Vagina (tissue), 2 donors: ENCODE measurements around the gene CD300H. TPM values are rescaled to one million over a fixed set of nuclear protein-coding genes. Genes with fewer than 3 reads are reported as not detected.

Experiments
- DNase-seq, 2 donors: peaks; one replicate each; pipeline ENCODE4 v3.0.0-alpha.2; 2017; ENCODE audit errors: extremely low spot score in 2 of 2
- H3K27ac ChIP-seq: fragments of 200-600 bp; sonication (generic); one replicate; pipeline ENCODE4 v1.5.1; 2019
- H3K27me3 ChIP-seq: fragments of 200-600 bp; sonication (generic); one replicate; pipeline ENCODE4 v1.5.1; 2019
- H3K36me3 ChIP-seq, 2 donors: fragments of 200-600 bp; sonication (generic); one replicate each; pipeline ENCODE4 v1.5.1; 2017 to 2019
- H3K4me1 ChIP-seq: fragments of 200-600 bp; sonication (generic); one replicate; pipeline ENCODE4 v1.5.1; 2019
- H3K4me3 ChIP-seq, 2 donors: fragments of 200-600 bp; sonication (generic); 1 replicate in 1 of 2; 2 replicates in 1 of 2; pipeline ENCODE4 v1.5.1; 2016 to 2019
- H3K9me3 ChIP-seq: fragments of 200-600 bp; sonication (generic); one replicate; pipeline ENCODE4 v1.5.1; 2019
- POLR2A ChIP-seq, 2 donors: fragments of 450-650 bp; IDR thresholded peaks; one replicate each; pipeline ENCODE4 v1.6.1; 2017; ENCODE audit warnings: antibody characterized with exemption in 2 of 2, mild to moderate bottlenecking in 2 of 2, moderate library complexity in 2 of 2
- POLR2AphosphoS5 ChIP-seq, 2 donors: sonication (generic); formaldehyde crosslinking; IDR thresholded peaks; one replicate each; pipeline ENCODE4 v1.9.0; 2017; ENCODE audit warnings: antibody characterized with exemption in 2 of 2, mild to moderate bottlenecking in 2 of 2, low read depth in 1 of 2; ENCODE audit not compliant: insufficient read depth in 1 of 2
- intact Hi-C: fragments of 100-400 bp; cut with DNase I; formaldehyde crosslinking; loops from one replicate; pipeline ENCODE4 v1.15.1; 2023
- total RNA-seq: library from RNA; depleted of rRNA; stranded (reverse); fragments of >200 nt; gene quantifications from one replicate; pipeline ENCODE4 v1.2.3, GENCODE V29; 2016
- TF ChIP-seq, protein P1 (sequence below), 3 experiments: fragments of 450-650 bp in 2 of 3; fragments of 200-600 bp in 1 of 3; sonication (generic) in 1 of 3; IDR thresholded peaks; one replicate each; pipeline ENCODE4 v1.5.1; 2017 to 2019; ENCODE audit warnings: antibody characterized with exemption in 3 of 3, mild to moderate bottlenecking in 2 of 3, moderate library complexity in 2 of 3

CD300H gene
- total RNA-seq, 1 donor from 2014 or later, result not detected

GRCh38 chr17:74607221-74607620, 39.9 kb upstream of the CD300H start:
- intact Hi-C loops, result no loop called here
- no peaks in the 10 kb centered on the region for H3K27me3 ChIP-seq
- H3K36me3 ChIP-seq, result no peaks in the 10 kb centered on the region
- no peak for DNase-seq
- H3K4me3 ChIP-seq, result no peak overlapping the region
- H3K4me1 ChIP-seq, result peaks cover 20% of the 10 kb centered on the region
- no peaks in the 10 kb centered on the region for H3K9me3 ChIP-seq
- H3K27ac ChIP-seq, result no peak overlapping the region
- TF ChIP-seq, protein P1, sequence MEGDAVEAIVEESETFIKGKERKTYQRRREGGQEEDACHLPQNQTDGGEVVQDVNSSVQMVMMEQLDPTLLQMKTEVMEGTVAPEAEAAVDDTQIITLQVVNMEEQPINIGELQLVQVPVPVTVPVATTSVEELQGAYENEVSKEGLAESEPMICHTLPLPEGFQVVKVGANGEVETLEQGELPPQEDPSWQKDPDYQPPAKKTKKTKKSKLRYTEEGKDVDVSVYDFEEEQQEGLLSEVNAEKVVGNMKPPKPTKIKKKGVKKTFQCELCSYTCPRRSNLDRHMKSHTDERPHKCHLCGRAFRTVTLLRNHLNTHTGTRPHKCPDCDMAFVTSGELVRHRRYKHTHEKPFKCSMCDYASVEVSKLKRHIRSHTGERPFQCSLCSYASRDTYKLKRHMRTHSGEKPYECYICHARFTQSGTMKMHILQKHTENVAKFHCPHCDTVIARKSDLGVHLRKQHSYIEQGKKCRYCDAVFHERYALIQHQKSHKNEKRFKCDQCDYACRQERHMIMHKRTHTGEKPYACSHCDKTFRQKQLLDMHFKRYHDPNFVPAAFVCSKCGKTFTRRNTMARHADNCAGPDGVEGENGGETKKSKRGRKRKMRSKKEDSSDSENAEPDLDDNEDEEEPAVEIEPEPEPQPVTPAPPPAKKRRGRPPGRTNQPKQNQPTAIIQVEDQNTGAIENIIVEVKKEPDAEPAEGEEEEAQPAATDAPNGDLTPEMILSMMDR (IDR thresholded peaks at IDR 0.05), result no peak

GRCh38 chr17:74606050-74606449, 38.7 kb upstream of the CD300H start:
- peak overlapping the region; percentile 51 for H3K27ac ChIP-seq
- H3K27me3 ChIP-seq, result no peaks in the 10 kb centered on the region
- H3K9me3 ChIP-seq, result no peaks in the 10 kb centered on the region
- TF ChIP-seq, protein P1 (IDR thresholded peaks at IDR 0.05), result no peak
- no peak for TF ChIP-seq POLR2A (IDR thresholded peaks at IDR 0.05)
- no peak for TF ChIP-seq POLR2AphosphoS5 (IDR thresholded peaks at IDR 0.05; ENCODE audit: insufficient read depth in 1 of 2, low read depth in 1 of 2)
- no peak for DNase-seq
- no peaks in the 10 kb centered on the region for H3K36me3 ChIP-seq
- peaks cover 20% of the 10 kb centered on the region for H3K4me1 ChIP-seq
- intact Hi-C loops, result no loop called here
- no peak overlapping the region for H3K4me3 ChIP-seq

DNA sequence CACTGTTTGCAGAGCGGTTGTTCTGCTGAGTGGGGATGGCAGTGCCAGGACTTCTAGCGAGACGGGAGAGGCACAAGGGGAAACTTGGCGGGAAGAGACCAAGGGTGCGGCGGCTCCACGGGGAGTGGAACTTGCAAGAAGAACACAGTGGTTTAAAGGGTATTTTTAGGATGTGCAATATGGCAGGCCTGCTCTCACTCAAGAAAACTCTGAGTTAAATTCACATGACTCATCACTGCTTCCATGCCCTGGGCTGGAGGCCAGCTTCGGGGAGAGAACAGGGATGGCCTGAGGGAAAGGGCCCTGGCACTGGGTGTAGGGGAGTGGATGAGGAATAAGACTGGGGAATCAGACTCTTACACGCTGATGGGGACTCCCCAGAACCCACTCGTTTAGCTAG, 38.1 kb upstream of the CD300H start:
- intact Hi-C loops, result no loop called here
- H3K36me3 ChIP-seq, result no peaks in the 10 kb centered on the region
- H3K4me3 ChIP-seq, result no peak overlapping the region
- peak overlapping the region; percentile 78 for H3K27ac ChIP-seq
- no peak for DNase-seq
- H3K9me3 ChIP-seq, result no peaks in the 10 kb centered on the region
- TF ChIP-seq POLR2AphosphoS5 (IDR thresholded peaks at IDR 0.05; ENCODE audit: insufficient read depth in 1 of 2, low read depth in 1 of 2) (peak in 1 of 2 donors; percentile 73), POLR2A (IDR thresholded peaks at IDR 0.05) (no peak)
- H3K27me3 ChIP-seq, result no peaks in the 10 kb centered on the region
- peaks cover 20% of the 10 kb centered on the region for H3K4me1 ChIP-seq

- intact Hi-C loops, result no loop called here
- H3K36me3 ChIP-seq, result no peaks in the 10 kb centered on the region
- TF ChIP-seq, protein P1 (IDR thresholded peaks at IDR 0.05), result no peak
- TF ChIP-seq POLR2AphosphoS5 (IDR thresholded peaks at IDR 0.05; ENCODE audit: insufficient read depth in 1 of 2, low read depth in 1 of 2), result peak in 1 of 2 donors; percentile 19
- no peak for TF ChIP-seq POLR2A (IDR thresholded peaks at IDR 0.05)
- no peak for DNase-seq
- H3K27ac ChIP-seq, result peak overlapping the region; percentile 78
- H3K4me1 ChIP-seq, result peaks cover 20% of the 10 kb centered on the region
- no peaks in the 10 kb centered on the region for H3K9me3 ChIP-seq
- no peaks in the 10 kb centered on the region for H3K27me3 ChIP-seq
- H3K4me3 ChIP-seq, result no peak overlapping the region
These were observed 37.5 kb upstream of the CD300H start for GRCh38 chr17:74604761-74605160.

DNA sequence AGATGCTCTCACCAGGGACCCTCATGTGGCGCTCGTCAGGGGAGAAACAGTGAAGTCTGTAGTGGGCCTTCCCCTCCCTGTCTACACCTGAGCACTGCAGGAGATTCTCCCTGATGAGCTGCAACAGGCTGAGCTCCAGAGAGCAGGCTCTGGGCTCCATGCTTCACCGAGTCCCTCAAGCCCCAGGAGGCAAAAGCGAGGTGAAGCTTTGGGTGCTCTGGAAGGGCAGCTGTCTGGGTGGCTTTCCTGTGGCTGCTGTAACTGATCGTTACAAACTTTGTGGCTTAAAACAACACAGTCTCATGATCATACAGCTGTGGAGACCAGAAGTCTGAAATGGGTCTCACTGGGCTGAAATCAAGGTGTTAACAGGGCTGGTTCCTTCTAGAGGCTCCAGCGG, 36.9 kb upstream of the CD300H start:
- no peaks in the 10 kb centered on the region for H3K9me3 ChIP-seq
- H3K4me3 ChIP-seq, result no peak overlapping the region
- no peak for DNase-seq
- no peaks in the 10 kb centered on the region for H3K36me3 ChIP-seq
- peak overlapping the region; percentile 78 for H3K27ac ChIP-seq
- no peak for TF ChIP-seq POLR2AphosphoS5 (IDR thresholded peaks at IDR 0.05; ENCODE audit: insufficient read depth in 1 of 2, low read depth in 1 of 2)
- no peak for TF ChIP-seq POLR2A (IDR thresholded peaks at IDR 0.05)
- TF ChIP-seq, protein P1 (IDR thresholded peaks at IDR 0.05), result no peak
- peaks cover 20% of the 10 kb centered on the region for H3K4me1 ChIP-seq
- intact Hi-C loops, result no loop called here
- H3K27me3 ChIP-seq, result no peaks in the 10 kb centered on the region

DNA sequence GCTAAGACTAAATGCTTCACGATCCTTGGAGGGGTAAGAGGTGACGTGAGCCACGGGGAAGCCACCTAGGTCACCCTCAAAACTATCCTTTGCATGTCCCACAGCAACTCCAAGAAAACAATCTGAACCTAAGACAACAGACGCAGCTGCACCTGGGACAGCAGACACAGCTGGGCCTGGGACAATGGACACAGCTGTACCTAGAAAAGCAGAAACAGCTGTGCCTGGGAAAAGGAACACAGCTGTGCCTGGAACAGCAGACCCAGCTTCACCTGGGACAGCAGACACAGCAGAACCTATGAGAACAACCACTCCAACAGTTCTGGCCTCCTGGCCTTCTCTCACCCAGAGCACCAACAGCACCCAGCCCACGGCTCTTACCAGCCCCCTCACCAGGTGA, 36.4 kb upstream of the CD300H start:
- H3K27ac ChIP-seq, result peak overlapping the region; percentile 78
- no peaks in the 10 kb centered on the region for H3K36me3 ChIP-seq
- TF ChIP-seq, protein P1 (IDR thresholded peaks at IDR 0.05), result no peak
- TF ChIP-seq POLR2A (IDR thresholded peaks at IDR 0.05) (no peak), POLR2AphosphoS5 (IDR thresholded peaks at IDR 0.05; ENCODE audit: insufficient read depth in 1 of 2, low read depth in 1 of 2) (no peak)
- no peak for DNase-seq
- H3K27me3 ChIP-seq, result no peaks in the 10 kb centered on the region
- no peaks in the 10 kb centered on the region for H3K9me3 ChIP-seq
- intact Hi-C loops, result no loop called here
- no peak overlapping the region for H3K4me3 ChIP-seq
- peaks cover 20% of the 10 kb centered on the region for H3K4me1 ChIP-seq
